IPS DF 19.7 (cell line): ENCODE data around the gene MCM5.
"Not testable (repeated sequence)": the region's sequence is repeated elsewhere in the genome, so short reads cannot be mapped to it uniquely, and the experiment has no call there.

Experiments
- DNase-seq: peaks from one replicate; pipeline ENCODE4 v3.0.0-alpha.2; 2013; ENCODE audit warnings: low read depth, low spot score

The MCM5 gene

DNA sequence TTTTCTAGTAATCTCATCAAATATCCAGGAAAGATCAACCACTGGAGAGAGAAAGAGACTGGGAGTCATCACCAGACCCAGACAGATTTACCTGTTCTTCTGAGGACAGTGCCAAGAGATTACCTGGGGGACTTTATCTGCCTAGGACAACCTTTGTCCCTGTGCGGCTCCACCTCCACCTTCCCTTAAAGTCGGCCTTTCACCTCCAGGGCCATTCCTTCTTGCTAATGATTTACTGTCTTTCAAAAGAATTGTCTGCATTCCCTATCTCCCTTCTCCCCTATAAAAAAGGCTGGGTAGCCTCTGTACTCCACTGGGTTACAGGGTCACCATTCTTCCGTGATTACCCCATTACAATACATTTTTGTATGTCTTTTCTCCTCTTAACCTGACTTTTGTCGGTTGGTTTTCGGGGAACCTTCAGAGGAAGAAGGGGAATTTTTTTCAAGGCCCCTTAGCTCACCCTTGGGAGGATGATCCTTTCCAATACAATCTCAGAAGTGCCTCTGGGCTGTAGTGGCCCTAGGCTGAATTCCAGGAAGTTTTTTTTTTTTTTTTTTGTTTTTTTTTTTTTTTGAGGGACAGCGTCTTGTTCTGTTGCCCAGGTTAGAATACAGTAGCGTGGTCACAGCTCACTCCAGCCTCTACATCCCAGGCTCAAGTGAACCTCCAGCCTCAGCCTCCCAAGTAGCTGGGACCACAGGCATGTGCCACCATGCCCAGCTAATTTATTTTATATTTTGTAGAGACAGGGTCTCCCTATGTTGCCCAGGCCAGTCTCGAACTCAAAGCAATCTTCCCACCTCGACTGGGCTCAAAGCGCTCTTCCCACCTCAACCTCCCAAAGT is 20.6 kb upstream of the MCM5 start:
- no peak for DNase-seq

DNA sequence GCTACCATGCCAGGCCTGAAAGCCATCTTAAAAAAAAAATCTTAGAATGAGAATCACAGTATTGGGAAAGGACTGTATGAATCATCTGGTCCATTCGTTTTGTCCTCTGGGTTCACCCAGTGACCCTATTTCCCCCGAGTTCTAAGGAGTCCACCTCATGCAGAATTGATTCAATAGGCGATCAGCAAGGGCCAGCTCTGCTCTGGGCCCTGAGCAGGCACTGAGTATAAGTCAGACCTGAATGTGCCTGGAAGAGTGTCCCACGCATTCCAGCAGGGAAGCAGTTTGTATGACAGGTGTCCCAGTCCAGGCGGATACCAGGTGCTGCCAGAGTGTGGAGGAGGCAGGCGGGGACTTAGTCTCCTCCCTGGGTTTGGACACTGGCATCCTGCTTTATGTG is 19.9 kb upstream of the MCM5 start:
- DNase-seq = no peak

DNA sequence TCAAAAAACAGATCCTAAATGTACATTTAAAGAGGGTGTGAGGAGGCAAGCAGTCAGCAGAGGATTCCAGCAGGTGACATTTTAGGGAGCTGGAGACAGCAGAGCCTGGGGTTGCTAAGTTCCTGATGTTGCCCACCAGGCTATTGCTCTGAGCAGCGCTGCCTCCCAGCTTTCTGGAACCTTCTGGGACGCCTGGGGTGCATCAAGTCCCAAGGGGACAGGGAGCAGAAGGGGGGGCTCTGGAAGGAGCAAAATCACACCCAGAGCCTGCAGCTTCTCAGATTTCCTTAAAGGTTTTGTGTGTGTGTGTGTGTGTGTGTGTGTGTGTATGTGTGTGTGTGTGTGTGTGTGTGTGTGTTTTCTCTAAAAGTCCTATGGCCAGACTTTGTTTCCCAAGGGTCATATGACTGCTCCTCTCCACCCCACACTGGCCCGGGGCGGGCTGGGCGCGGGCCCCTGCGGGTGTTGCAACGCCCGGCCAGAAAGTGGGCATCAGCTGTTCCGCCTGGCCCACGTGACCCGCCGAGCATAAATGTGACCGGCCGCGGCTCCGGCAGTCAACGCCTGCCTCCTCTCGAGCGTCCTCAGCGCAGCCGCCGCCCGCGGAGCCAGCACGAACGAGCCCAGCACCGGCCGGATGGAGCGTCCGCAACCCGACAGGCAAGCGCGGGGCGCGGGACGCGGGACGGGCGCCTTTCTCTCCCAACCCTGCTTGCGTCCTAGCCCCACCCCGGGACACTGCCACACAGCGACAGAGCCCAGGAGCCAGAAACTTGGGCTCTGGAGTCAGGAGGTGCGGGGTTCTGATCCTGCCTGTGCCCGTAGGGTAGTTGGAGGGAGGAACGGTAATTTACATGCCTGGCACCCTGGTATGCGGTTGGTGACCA is 19.2 kb upstream of the MCM5 start, which contains the start of gene HMOX1:
Gene HMOX1 (plus strand): TSS at position 560 of the 887 bp plus-strand sequence. CDS start 78 bp downstream, at position 638.
- no peak for DNase-seq

DNA sequence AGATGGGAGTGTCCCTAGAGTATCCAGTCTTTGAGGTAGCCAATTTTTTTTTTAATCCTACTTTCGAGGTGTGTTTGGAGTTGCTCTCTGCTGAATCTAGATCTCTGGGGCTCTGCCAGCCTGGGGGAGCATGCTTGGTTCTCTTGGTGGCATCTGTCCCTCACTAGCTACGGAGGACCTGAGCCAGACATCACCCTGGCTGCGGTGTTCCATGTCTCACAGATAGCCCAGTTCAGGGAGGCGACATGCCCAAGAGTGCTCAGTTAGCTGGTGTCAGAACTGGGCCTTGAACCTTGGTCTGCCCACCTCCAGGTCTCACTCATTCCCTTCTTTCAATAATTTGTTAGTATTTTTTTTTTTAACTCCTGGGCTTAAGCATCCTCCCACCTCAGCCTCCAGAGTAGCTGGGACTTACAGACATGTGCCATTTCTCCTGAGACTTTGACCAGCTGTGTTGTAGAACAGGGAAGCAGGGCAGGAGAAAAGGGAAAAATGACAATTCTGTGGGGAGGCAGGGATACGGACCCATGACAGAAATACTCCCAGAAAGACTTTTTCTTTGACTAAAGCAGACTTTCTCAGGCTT is 18.4 kb upstream of the MCM5 start:
- DNase-seq = no peak

DNA sequence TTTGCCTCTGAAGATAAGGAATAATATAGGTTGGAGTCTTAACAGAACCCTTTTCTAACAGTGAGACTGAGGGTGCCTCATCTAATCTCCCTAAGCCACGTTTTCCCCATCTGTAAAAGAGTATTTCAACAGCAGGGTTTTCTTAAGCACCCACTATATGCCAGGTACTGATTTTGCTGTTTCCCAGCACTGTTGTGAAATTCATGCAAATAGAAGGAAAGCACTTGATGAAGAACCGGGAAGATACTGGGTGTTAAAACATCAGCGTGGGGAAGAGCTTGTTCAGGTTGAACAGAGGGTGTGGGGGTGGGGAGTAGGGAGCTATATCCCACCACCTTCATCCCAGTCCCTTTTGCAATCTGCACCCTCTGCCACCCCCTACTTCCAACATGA is 16.3 kb upstream of the MCM5 start:
- DNase-seq = no peak

DNA sequence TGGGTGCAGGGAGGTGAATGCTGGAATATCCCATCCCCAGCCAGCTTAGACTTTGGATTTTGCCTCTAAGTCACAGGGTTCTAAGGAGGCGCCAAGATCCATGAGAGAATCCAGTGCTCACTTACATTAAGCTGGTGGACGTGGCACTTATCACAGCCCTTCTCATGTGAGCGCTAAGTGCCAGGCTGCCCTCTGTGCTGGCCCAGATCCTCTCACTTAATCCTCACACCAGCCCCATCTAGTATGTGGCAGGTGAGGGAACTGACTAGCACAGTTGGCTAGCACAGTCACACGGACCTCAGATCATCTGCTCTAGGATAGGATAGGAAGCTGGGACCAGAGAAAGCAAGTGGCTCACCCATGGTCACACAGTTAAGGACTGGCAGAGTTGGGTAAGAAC is 15.4 kb upstream of the MCM5 start:
- DNase-seq = no peak

DNA sequence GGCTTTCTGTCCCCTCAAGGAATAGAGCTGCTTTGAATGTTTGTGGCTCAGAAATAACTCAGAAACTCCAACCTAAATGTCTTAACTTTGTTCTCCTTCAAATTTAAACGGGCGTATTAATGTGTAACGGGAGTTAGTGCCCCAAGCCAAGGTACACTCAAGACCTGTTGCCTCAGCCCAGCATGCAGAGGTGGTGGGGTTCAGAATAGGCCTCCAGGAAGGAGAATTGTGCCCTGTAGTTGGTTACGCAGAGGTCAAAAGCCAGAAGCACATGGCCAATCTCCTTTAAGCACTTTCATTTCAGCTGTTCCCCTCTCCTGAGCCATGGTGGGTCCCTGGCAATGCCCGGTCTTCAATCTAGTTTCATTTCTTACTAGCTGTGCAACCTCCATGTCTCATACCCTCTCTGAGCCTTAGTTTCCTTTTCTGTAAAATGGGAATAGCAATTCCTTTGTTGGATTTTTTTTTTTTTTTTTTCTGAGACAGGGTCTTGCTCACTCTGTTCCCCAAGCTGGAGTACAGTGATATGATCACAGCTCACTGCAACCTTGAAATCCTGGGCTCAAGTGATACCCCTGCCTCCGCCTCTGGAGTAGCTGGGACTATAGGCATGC is 14.9 kb upstream of the MCM5 start:
- DNase-seq = no peak

DNA sequence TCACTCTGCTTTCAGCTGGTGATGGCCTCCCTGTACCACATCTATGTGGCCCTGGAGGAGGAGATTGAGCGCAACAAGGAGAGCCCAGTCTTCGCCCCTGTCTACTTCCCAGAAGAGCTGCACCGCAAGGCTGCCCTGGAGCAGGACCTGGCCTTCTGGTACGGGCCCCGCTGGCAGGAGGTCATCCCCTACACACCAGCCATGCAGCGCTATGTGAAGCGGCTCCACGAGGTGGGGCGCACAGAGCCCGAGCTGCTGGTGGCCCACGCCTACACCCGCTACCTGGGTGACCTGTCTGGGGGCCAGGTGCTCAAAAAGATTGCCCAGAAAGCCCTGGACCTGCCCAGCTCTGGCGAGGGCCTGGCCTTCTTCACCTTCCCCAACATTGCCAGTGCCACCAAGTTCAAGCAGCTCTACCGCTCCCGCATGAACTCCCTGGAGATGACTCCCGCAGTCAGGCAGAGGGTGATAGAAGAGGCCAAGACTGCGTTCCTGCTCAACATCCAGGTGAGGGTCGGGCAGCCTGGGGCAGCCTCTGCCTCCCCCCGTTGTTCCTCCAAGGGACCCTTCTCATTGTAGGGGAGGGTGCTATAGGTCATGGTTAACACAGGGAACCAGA is 13.2 kb upstream of the MCM5 start:
- no peak for DNase-seq

DNA sequence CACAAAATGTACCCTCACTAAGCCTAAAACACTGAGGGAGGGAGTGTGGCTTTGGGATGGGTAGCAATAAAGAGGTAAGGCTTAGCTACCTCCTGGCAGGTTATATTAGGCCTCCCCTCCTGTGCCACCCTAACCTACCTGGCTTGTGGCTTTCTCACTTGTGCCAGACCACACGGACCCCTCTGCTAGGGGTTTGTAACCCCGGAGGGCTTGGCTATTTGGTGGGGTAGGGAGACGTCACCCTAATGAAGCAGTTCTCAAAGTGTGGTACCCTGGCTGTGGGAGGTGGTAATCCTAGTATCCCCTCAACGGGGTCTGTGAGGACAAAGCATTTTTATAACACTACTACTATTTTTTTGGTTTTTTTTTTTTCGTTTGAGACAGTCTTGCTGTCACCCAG is 9.0 kb upstream of the MCM5 start:
- DNase-seq = no peak

DNA sequence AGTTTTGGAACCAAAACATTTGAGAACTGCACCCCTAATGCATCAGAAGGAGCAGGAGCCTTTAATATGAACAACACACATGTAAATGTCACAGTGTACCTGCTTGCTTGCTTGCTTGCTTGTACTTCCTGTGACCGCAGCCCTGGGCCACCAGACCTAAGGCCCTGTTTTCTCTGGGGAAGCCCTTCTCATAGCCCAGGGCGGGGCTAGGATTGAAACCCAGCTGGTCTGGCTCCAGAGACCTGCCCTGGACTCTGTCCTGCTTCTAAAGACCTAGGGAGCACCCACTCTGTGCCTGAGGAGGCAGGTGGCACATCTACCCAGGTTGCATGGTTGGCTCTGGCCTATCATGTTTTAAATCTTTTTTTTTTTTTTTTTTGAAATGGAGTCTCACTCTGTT is 7.6 kb upstream of the MCM5 start:
- DNase-seq = no peak

DNA sequence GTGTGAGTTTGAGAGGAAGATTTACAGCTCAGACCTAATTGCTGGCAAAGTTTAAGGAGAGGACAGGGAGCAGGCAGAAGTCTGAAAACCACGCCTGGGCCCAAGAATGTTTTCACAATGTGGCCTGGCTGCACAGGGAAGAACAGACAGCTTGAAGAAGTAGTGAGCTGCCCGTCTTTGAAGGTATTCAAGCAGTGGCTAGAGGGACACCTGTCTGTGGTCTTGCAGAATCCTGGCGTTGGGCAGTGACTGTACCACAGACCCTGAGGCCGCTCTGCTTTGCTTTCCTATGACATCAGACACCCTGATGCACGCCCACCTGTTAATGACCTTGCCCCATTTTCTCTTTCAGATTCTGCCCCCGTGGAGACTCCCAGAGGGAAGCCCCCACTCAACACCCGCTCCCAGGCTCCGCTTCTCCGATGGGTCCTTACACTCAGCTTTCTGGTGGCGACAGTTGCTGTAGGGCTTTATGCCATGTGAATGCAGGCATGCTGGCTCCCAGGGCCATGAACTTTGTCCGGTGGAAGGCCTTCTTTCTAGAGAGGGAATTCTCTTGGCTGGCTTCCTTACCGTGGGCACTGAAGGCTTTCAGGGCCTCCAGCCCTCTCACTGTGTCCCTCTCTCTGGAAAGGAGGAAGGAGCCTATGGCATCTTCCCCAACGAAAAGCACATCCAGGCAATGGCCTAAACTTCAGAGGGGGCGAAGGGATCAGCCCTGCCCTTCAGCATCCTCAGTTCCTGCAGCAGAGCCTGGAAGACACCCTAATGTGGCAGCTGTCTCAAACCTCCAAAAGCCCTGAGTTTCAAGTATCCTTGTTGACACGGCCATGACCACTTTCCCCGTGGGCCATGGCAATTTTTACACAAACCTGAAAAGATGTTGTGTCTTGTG is 6.6 kb upstream of the MCM5 start:
- DNase-seq = no peak

DNA sequence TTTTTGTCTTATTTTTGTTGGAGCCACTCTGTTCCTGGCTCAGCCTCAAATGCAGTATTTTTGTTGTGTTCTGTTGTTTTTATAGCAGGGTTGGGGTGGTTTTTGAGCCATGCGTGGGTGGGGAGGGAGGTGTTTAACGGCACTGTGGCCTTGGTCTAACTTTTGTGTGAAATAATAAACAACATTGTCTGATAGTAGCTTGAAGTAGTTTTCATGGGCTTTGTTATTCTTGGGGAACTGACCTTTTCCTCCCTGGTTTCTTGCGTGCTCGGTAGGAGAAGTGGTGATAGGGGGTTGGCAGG is 6.0 kb upstream of the MCM5 start:
- no peak for DNase-seq

DNA sequence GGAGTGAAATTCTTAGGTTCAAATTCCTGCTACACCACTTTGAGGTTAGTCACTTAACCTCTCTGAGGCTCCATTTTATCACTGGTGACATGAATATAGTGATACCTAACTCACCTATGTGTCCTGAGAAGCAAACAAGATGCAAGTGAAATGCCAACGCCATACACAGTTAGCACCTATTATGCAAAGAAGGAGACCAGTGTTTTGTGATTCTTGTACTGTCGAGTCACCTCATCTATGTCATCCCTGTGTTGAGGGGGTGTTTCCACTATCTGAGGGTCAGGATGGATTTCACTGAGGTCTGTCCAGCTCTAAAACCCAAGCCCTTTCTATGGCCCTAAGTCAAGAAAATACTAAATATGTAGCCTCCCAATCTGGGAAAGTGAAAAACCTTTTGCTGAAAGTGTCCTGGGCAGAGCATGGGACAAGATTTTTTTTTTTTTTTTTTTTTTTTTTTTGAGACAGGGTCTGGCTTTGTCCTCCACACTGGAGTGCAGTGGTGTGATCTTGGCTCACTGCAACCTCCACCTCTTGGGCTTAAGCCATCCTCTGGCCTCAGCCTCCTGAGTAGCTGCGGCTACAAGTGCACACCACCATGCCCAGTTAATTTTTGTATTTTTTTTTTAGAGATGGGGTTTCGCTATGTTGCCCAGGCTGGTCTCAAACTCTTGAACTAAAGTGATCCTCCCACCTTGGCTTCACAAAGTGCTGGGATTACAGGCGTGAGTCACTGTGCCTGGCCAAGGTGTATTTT is 5.0 kb upstream of the MCM5 start:
- DNase-seq = no peak

DNA sequence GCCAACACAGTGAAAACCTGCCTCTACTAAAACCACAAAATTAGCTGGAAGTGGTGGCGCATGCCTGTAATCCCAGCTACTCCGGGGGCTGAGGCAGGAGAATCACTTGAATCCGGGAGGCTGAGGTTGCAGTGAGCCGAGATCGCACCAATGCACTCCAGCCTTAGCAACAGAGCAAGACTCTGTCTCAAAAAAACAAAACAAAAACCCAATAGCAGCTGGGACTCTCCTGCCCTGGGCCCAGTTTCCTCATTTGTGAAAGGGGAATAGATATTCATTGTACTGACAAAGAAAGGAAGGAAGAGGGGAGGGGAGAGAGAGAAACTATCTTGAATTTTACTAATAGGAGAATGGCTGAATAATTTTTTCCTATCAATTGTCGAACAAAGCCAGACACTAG is 3.3 kb upstream of the MCM5 start:
- not testable (repeated sequence) for DNase-seq

DNA sequence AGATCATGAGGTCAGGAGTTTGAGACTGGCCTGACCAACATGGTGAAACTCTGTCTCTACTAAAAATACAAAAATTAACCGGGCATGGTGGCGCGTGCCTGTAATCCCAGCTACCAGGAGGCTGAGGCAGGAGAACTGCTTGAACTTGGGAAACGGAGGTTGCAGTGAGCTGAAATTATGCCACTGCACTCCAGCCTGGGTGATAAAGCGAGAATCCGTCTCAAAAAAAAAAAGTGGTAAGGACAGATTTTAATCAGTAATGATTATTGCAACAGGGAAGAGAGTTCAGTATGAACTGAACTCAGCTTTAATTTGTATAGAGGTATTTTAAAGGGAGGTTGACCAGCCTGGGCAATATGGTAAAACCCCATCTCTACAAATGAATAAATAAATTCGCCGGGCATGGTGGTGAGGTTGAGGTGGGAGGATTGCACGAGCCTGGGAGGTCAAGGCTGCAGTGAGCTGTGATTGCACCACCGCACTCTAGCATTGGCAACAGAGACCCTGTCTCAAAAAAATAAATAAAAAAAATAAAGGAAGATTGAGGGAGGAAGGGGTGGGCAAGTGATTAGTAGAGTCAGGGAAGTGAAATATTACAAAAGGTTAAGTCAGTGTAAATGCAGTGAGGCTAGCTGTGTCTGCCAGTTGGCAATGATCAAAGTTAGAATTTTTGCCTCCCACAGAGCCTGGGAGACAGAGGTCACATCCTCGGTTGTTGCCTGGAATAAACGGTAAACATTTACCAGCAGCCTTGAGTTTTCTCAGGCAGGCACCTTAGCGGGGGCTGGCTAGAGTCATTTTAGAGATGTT is 2.6 kb upstream of the MCM5 start:
- DNase-seq = no peak

DNA sequence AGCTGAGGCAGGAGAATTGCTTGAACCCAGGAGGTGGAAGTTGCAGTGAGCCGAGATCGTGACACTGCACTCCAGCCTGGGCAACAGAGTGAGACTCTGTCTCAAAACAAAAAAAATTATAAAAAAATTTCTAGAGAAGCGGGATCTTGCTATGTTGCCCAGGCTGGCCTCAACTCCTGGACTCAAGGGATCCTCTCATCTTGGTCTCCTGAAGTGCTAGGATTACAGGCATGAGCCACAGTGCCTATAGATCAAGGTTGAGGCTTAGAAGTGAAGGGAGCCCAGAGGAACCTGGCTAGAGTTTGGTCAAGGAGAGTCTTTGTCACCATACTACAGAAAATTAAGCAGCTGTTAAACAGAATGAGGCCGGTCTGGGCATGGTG is 1.4 kb upstream of the MCM5 start:
- no peak for DNase-seq

DNA sequence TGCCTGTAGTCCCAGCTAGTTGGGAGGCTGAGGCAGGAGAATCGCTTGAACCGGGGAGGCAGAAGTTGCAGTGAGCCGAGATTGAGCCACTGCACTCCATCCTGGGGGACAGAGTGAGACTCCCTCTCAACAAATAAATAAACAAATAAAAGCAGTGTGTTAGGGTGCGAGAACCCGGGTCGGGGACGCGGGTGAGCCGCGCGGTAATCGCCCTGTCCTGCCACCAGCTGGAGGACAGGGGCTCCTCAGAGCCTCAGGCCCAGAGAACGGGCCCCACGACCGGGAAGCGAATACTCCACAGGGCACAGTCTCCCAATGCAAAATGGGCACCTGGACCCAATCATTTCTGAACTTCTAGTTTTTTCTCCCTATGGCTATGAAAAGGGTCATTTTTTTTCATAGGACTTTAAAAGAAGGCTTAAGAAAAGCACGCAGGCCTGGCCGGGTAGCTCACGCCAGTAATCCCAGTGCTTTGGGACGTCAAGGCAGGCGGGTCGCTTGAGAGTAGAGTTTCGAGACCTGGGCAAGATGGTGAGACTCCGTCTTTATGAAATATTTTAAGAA is 744 bp upstream of the MCM5 start:
- DNase-seq = no peak

DNA sequence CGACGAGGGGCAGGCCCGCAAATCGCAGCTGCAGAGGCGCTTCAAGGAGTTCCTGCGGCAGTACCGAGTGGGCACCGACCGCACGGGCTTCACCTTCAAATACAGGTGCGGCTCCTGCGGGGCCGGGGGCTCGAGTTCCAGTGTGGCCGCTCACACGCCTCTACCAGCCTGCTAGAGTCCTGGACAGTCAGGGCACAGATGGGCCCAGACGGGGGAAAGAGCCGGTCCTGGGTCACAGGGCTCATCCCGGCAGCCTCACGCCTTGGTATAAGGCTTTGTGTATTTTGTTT is 506 bp downstream of the MCM5 start:
- no peak for DNase-seq

DNA sequence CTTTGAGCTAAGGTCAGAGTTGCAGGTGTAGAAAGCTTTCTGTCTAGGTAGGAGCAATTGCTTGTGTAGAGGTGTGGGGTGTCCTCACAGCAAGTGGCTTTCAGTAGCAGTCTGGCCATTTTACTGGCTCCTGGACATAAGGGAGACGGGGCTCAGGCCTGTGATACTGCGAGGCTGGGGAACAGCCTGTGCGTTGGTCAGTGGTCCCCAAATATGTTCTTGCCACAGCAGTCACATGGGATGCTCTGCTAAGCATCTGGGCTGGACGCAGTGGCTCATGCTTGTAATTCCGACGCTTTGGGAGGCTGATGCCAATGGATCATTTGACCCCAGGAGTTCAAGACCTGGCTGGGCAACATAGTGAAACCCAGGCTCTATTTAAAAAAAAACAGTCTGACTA is 1.9 kb downstream of the MCM5 start:
- no peak for DNase-seq
